NCI-H510A treated with DMSO at 0.1 percent for 48 hours (cell line): ENCODE measurements around the gene LYG2.
"Not testable (repeated sequence)": the region's sequence is repeated elsewhere in the genome, so short reads cannot be mapped to it uniquely, and the experiment has no call there.

ENCODE experiments used
- DNase-seq: peaks from one replicate; lab custom pipeline; 2025; lab: John Stamatoyannopoulos, UW

The LYG2 gene

GRCh38 chr2:99201959-99202678 lies 53.3 kb downstream of the LYG2 start:
- DNase-seq, result no peak

- no peak for DNase-seq
Measured at GRCh38 chr2:99200076-99200800, 55.2 kb downstream of the LYG2 start.

- DNase-seq, result no peak
Measured at GRCh38 chr2:99198103-99198841, 57.2 kb downstream of the LYG2 start.

GRCh38 chr2:99192364-99192763 lies 63.1 kb downstream of the LYG2 start:
- not testable (repeated sequence) for DNase-seq
